Gastrocnemius medialis (tissue), 4 donors: ENCODE measurements around the gene NDRG4.

ENCODE experiments used
- POLR2A ChIP-seq, 2 donors: fragments of 450-650 bp; IDR thresholded peaks; one replicate each; pipeline ENCODE4 v1.6.1; 2017; ENCODE audit warnings: antibody characterized with exemption in 2 of 2, mild to moderate bottlenecking in 2 of 2, moderate library complexity in 2 of 2
- TF ChIP-seq, protein P1 (sequence below), 5 experiments: fragments of 450-650 bp in 3 of 5; fragments of 200-600 bp in 2 of 5; sonication (generic) in 2 of 5; IDR thresholded peaks in 4 of 5; conservative IDR thresholded peaks in 1 of 5; 1 replicate in 4 of 5; 2 replicates in 1 of 5; pipeline ENCODE4 v1.5.1; 2016 to 2019; ENCODE audit warnings: antibody characterized with exemption in 5 of 5, mild to moderate bottlenecking in 3 of 5, moderate library complexity in 3 of 5

DNA sequence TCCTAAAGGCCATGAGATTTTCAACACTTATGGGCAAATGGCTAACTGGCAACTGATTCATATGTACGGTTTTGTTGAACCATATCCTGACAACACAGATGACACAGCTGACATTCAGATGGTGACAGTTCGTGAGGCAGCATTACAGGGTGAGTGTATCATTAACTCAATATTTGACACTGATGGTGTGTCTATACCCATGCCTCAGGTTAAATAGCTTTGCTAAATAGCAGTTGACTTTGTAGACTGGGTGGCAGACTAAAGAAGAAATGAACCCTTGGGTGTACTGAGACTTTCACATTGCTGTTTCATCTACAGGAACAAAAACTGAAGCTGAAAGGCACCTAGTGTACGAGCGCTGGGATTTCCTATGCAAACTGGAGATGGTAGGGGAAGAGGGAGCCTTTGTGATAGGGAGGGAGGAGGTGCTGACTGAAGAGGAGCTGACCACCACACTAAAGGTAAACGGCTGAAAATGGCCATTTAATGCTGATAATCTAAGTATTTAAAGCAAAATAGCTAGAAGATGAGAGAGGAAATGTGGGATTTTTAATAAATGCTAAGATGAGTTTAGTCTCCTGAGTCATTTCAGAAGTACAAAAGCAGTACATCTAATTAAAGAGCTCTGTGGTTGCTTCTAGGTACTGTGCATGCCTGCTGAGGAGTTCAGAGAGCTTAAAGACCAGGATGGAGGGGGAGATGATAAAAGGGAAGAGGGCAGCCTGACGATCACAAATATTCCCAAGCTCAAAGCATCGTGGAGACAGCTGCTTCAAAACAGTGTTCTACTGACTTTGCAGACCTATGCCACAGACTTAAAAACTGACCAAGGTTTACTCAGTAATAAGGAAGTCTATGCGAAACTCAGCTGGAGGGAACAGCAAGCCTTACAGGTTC is 18.4 kb downstream of the NDRG4 start:
- TF ChIP-seq, protein P1, sequence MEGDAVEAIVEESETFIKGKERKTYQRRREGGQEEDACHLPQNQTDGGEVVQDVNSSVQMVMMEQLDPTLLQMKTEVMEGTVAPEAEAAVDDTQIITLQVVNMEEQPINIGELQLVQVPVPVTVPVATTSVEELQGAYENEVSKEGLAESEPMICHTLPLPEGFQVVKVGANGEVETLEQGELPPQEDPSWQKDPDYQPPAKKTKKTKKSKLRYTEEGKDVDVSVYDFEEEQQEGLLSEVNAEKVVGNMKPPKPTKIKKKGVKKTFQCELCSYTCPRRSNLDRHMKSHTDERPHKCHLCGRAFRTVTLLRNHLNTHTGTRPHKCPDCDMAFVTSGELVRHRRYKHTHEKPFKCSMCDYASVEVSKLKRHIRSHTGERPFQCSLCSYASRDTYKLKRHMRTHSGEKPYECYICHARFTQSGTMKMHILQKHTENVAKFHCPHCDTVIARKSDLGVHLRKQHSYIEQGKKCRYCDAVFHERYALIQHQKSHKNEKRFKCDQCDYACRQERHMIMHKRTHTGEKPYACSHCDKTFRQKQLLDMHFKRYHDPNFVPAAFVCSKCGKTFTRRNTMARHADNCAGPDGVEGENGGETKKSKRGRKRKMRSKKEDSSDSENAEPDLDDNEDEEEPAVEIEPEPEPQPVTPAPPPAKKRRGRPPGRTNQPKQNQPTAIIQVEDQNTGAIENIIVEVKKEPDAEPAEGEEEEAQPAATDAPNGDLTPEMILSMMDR (IDR thresholded peaks at IDR 0.05 in 4 of 5, conservative IDR thresholded peaks at IDR 0.05 in 1 of 5) = no peak
- TF ChIP-seq POLR2A (IDR thresholded peaks at IDR 0.05) = no peak
